GM13976 (cell line): ENCODE measurements around the gene NBEA.
"Not testable (repeated sequence)": the region's sequence is repeated elsewhere in the genome, so short reads cannot be mapped to it uniquely, and the experiment has no call there.

Experiments
- DNase-seq: peaks from one replicate; pipeline ENCODE4 v3.0.0; 2012; ENCODE audit warnings: low spot score
- in situ Hi-C: fragments of 300-500 bp; cut with MboI; formaldehyde crosslinking; loops from one replicate; pipeline ENCODE4 v1.12.0; 2022; ENCODE audit warnings: low sequenced_read_pairs, mixed read lengths, inconsistent platforms; ENCODE audit not compliant: unreplicated experiment
- TF ChIP-seq, protein P1 (sequence below): IDR thresholded peaks from 2 replicates; pipeline ENCODE4 v1.5.1; 2012; ENCODE audit warnings: borderline replicate concordance, mild to moderate bottlenecking; ENCODE audit not compliant: insufficient read depth; ENCODE audit errors: extremely low read depth, missing control alignments, control extremely low read depth

Gene NBEA

DNA sequence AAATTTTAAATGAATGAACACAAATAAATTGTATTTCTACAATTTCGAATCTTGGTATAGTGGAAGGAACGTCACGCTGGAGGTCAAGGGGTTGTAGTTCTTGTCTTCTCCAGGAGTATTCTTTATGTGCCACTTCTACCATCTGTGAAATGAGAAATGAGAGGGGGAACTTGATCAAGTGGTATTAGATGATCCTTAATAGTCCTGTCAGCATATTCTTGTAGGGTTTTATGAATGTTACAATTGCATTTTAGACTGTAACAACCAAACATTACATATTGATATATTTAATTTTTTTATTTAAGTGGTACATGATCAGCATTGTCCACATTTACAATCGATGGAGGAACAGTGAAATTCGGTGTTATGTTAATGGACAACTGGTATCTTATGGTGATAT lies 113.6 kb downstream of the NBEA start:
- TF ChIP-seq, protein P1, sequence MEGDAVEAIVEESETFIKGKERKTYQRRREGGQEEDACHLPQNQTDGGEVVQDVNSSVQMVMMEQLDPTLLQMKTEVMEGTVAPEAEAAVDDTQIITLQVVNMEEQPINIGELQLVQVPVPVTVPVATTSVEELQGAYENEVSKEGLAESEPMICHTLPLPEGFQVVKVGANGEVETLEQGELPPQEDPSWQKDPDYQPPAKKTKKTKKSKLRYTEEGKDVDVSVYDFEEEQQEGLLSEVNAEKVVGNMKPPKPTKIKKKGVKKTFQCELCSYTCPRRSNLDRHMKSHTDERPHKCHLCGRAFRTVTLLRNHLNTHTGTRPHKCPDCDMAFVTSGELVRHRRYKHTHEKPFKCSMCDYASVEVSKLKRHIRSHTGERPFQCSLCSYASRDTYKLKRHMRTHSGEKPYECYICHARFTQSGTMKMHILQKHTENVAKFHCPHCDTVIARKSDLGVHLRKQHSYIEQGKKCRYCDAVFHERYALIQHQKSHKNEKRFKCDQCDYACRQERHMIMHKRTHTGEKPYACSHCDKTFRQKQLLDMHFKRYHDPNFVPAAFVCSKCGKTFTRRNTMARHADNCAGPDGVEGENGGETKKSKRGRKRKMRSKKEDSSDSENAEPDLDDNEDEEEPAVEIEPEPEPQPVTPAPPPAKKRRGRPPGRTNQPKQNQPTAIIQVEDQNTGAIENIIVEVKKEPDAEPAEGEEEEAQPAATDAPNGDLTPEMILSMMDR: no peak
- in situ Hi-C loops: no loop called here
- no peak for DNase-seq

DNA sequence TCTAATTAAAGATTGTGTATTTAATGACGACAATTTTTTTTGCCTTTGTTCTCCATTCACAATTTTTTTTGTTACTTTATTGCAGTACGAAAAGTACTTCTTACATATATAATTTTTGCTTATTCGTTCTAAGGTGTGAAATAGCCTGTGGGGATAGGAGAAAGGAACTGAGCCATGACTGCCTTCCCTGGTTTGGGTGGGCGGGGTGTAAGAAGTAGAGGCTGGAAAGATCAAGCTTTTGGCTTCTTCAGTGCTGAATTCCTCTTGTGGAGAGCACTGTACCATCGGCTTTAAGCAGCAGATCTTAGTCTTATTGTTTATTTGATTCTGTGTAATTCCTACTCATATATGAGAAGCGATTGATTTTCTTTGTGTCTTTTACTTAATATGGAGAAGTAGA lies 115.8 kb downstream of the NBEA start:
- in situ Hi-C loops: no loop called here
- TF ChIP-seq, protein P1: no peak
- DNase-seq: no peak

DNA sequence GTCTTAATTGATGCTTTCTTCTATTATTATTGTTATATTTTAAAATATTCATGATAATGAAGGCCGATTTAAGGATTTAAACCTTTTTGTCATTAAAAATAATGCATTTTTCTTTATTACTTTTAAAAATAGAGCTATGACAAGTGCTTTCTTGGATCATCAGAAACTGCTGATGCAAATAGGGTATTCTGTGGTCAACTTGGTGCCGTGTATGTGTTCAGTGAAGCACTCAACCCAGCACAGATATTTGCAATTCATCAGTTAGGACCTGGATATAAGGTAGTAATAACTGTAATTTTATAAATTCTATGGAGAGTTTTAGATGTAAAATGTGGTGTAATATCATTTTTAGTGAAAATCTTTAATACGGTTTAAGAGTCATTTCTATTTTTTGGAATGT lies 116.5 kb downstream of the NBEA start:
- in situ Hi-C loops, DNase-seq: not testable (repeated sequence)

DNA sequence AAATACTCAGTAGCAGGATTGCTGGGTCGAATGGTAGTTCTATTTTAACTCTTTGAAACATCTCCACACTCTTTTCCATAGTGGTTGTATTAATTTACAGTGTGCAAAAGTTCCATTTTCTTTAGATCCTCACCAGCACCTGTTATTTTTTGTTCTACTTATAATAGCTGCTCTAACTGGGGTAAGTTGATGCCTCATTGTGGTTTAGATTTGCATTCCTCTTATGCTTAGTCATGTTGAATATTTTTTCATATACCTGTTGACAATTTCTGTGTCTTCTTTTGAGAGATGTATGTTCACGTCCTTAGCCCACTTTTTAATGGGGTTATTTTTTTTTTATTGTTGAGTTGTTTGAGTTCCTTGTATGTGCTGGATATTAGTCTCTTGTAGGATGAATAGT lies 144.6 kb downstream of the NBEA start:
- no peak for DNase-seq
- in situ Hi-C loops: no loop called here
- TF ChIP-seq, protein P1: no peak

DNA sequence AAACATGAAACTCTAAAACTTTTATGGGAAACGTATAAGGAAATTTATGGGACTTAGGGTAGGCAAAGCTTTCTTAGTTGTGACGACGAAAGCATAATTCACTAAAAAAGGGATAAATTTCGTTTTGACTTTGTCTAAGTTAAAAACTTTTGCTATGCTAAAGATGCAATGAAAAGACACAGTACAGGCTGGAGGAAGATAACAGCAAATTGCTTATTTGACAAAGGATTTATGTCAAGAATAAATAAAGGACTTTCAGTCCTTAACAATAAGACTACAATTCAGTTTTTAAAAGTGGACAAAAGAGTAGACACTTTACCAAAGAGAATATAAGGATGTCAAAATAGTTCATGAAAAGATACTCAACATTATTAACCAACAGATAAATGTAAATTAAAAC lies 150.2 kb downstream of the NBEA start:
- no peak for DNase-seq
- in situ Hi-C loops: no loop called here
- TF ChIP-seq, protein P1: no peak

DNA sequence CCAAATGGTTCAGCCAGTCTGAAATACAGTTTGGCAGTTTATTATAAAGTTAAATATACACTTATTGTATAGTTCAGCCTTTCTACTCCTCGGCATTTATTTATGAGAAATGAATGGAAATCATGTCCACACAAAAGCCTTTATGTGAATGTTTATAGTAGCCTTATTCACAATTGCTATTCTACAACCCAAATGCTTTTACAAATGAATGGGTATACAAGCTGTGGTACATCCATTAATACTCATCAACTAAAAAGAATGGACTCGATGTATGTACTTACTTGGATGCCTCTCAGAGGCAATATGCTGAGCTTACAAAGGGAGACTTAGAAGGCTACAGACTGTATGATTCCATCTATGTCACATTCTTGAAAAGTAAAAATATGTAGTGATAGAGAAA lies 150.7 kb downstream of the NBEA start:
- in situ Hi-C loops: no loop called here
- TF ChIP-seq, protein P1: no peak
- DNase-seq: no peak

DNA sequence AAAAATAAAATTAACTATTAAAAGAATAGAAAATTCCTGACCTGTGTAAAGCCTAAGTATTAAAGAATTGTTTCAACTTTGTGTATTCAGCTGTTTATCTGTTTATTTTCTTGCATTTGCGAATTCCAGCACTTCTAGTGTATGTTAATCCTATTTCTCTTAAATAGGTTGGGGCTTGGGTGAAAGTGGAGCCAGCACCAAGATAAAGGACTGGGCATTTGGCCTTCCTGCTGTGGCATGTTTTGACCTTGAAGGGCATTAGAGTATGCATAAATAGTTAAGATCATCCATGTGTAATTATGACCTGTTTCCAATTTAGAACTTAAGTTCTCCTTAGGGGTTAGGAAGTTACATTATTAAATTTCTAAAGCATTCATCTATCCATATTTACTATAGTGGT lies 151.3 kb downstream of the NBEA start:
- DNase-seq: no peak
- TF ChIP-seq, protein P1: no peak
- in situ Hi-C loops: no loop called here

DNA sequence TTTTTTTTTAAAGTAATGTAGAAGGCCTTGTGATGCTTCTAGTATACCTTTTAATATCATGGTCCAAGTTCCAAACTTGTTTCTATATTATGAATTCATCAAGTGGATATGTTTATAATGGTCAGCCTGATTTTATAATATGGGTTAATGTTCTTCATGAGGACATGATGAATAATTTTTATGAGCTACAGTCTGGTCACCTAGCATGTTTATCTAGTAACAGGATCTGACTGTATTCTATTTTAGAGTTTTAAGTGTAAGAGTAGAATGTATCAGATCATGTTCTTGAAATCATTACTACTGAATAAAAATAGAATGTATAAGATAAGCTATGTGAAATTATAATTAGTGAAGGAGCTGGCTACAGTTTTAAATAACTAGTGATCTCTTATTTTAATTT lies 164.7 kb downstream of the NBEA start:
- in situ Hi-C loops: not testable (repeated sequence)

More for the DNA sequence above, 164.7 kb downstream of the NBEA start:
- DNase-seq: not testable (repeated sequence)
